Endothelial cell of umbilical vein (primary cell): ENCODE results near the gene ZNF26.
"Not testable (repeated sequence)": the region's sequence is repeated elsewhere in the genome, so short reads cannot be mapped to it uniquely, and the experiment has no call there.

Experiments used
- EZH2 ChIP-seq: IDR thresholded peaks from 2 replicates; pipeline ENCODE4 v1.6.1; 2012; ENCODE audit warnings: borderline replicate concordance, low read depth, mild to moderate bottlenecking, moderate library complexity, low read length, inconsistent platforms; ENCODE audit not compliant: severe bottlenecking
- JUN ChIP-seq: IDR thresholded peaks from 2 replicates; pipeline ENCODE4 v1.6.1; 2011; ENCODE audit warnings: borderline replicate concordance, low read depth; ENCODE audit not compliant: insufficient read length, insufficient read depth
- MYC ChIP-seq: IDR thresholded peaks from one replicate; pipeline ENCODE4 v1.6.1; 2011; ENCODE audit warnings: mild to moderate bottlenecking, low read depth, low read length
- POLR2A ChIP-seq: IDR thresholded peaks from 2 replicates; pipeline ENCODE4 v1.6.1; 2012; ENCODE audit warnings: low read depth, mild to moderate bottlenecking, control low read depth, low read length
- TF ChIP-seq, protein P1 (sequence below), 2 donors: IDR thresholded peaks; 1 replicate in 1 of 2; 2 replicates in 1 of 2; pipeline ENCODE4 v1.5.1; 2011; ENCODE audit warnings: low read length in 2 of 2, mild to moderate bottlenecking in 2 of 2, moderate library complexity in 2 of 2, control low read depth in 1 of 2, inconsistent platforms in 1 of 2, low read depth in 1 of 2; ENCODE audit not compliant: insufficient read depth in 1 of 2; ENCODE audit errors: extremely low read depth in 1 of 2
- TF ChIP-seq, protein P2 (sequence below): IDR thresholded peaks from 2 replicates; pipeline ENCODE4 v1.6.1; 2011; ENCODE audit not compliant: insufficient read depth, insufficient read length

DNA sequence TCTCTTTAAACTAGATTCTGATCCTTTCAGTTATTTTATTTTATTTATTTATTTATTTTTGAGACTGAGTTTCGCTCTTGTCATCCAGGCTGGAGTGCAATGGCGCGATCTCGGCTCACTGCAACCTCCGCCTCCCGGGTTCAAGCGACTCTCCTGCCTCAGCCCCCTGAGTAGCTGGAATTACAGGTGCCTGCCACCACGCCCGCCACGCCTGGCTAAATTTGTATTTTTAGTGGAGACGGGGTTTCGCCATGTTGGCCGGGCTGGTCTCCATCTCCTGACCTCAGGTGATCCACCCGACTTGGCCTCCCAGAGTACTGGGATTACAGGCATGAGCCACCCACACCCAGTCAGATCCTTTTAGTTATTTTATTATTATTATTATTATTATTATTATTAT lies 24.4 kb upstream of the ZNF26 start:
- TF ChIP-seq, protein P1, sequence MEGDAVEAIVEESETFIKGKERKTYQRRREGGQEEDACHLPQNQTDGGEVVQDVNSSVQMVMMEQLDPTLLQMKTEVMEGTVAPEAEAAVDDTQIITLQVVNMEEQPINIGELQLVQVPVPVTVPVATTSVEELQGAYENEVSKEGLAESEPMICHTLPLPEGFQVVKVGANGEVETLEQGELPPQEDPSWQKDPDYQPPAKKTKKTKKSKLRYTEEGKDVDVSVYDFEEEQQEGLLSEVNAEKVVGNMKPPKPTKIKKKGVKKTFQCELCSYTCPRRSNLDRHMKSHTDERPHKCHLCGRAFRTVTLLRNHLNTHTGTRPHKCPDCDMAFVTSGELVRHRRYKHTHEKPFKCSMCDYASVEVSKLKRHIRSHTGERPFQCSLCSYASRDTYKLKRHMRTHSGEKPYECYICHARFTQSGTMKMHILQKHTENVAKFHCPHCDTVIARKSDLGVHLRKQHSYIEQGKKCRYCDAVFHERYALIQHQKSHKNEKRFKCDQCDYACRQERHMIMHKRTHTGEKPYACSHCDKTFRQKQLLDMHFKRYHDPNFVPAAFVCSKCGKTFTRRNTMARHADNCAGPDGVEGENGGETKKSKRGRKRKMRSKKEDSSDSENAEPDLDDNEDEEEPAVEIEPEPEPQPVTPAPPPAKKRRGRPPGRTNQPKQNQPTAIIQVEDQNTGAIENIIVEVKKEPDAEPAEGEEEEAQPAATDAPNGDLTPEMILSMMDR (IDR thresholded peaks at IDR 0.05; ENCODE audit: extremely low read depth in 1 of 2, insufficient read depth in 1 of 2, low read depth in 1 of 2, low read length in 2 of 2): not testable (repeated sequence)
- not testable (repeated sequence) for TF ChIP-seq EZH2, POLR2A, MYC, JUN
- TF ChIP-seq, protein P2, sequence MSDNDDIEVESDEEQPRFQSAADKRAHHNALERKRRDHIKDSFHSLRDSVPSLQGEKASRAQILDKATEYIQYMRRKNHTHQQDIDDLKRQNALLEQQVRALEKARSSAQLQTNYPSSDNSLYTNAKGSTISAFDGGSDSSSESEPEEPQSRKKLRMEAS: not testable (repeated sequence)
